RWPE2 (cell line): ENCODE results near the gene WWC2.

Experiments used
- ATAC-seq: fragments of 200-7000 bp; cut with Tn5 transposase; 3 replicates; pipeline ENCODE4 v1.9.1; 2021; ENCODE audit warnings: low read depth
- DNase-seq: peaks from one replicate; pipeline ENCODE4 v3.0.0-alpha.2; 2020; ENCODE audit warnings: low spot score
- H3K27ac ChIP-seq: fragments of 450-650 bp; 2 replicates; pipeline ENCODE4 v1.5.1; 2017; ENCODE audit warnings: mild to moderate bottlenecking; ENCODE audit not compliant: poor library complexity, severe bottlenecking
- H3K27me3 ChIP-seq: fragments of 250-450 bp; sonication (Bioruptor Pico); 2 replicates; pipeline ENCODE4 v1.5.1; 2021; ENCODE audit warnings: mild to moderate bottlenecking, moderate library complexity; ENCODE audit not compliant: insufficient read depth, poor library complexity, severe bottlenecking
- H3K36me3 ChIP-seq: fragments of 250-450 bp; sonication (Bioruptor Pico); 2 replicates; pipeline ENCODE4 v1.5.1; 2020; ENCODE audit warnings: low read depth, mild to moderate bottlenecking, moderate library complexity
- H3K4me1 ChIP-seq: fragments of 250-450 bp; sonication (Bioruptor Pico); 2 replicates; pipeline ENCODE4 v1.5.1; 2021; ENCODE audit warnings: mild to moderate bottlenecking, moderate library complexity; ENCODE audit not compliant: insufficient read depth, poor library complexity, severe bottlenecking
- H3K4me3 ChIP-seq: fragments of 250-450 bp; sonication (Bioruptor Pico); 2 replicates; pipeline ENCODE4 v1.5.1; 2021; ENCODE audit warnings: mild to moderate bottlenecking, moderate library complexity; ENCODE audit not compliant: severe bottlenecking
- H3K9me3 ChIP-seq: fragments of 250-450 bp; sonication (Bioruptor Pico); 2 replicates; pipeline ENCODE4 v1.5.1; 2021; ENCODE audit warnings: mild to moderate bottlenecking, moderate library complexity; ENCODE audit not compliant: severe bottlenecking
- TF ChIP-seq, protein P1 (sequence below): fragments of 450-650 bp; IDR thresholded peaks from one replicate; pipeline ENCODE4 v1.5.1; 2017; ENCODE audit warnings: mild to moderate bottlenecking, moderate library complexity; ENCODE audit not compliant: poor library complexity, severe bottlenecking

WWC2 gene

DNA sequence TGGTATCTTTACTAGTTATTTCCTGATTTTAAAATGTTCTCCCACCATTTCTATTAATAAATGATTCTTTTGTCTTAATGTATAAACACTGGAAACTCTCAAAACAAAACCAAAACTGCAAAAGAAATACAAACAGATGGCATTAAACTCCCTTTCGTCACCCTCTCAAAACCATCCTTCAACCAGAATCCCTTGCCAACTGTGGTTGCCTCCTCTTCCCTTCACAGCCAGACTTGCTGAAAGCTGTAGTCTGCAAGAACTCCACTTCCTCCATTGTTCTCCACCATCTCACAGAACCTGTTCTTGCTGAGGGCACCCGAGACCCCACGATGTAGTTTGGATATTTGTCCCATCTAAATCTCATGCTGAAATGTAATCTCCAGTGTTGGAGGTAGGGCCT, 96.5 kb downstream of the WWC2 start:
- ATAC-seq (no peak), DNase-seq (no peak)
- Histone ChIP-seq H3K27me3 (no peaks in the 10 kb centered on the region), H3K36me3 (peaks cover 8% of the 10 kb centered on the region), H3K9me3 (no peaks in the 10 kb centered on the region), H3K4me3 (no peak overlapping the region), H3K27ac (no peak overlapping the region), H3K4me1 (peaks cover 8% of the 10 kb centered on the region)
- TF ChIP-seq, protein P1, sequence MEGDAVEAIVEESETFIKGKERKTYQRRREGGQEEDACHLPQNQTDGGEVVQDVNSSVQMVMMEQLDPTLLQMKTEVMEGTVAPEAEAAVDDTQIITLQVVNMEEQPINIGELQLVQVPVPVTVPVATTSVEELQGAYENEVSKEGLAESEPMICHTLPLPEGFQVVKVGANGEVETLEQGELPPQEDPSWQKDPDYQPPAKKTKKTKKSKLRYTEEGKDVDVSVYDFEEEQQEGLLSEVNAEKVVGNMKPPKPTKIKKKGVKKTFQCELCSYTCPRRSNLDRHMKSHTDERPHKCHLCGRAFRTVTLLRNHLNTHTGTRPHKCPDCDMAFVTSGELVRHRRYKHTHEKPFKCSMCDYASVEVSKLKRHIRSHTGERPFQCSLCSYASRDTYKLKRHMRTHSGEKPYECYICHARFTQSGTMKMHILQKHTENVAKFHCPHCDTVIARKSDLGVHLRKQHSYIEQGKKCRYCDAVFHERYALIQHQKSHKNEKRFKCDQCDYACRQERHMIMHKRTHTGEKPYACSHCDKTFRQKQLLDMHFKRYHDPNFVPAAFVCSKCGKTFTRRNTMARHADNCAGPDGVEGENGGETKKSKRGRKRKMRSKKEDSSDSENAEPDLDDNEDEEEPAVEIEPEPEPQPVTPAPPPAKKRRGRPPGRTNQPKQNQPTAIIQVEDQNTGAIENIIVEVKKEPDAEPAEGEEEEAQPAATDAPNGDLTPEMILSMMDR, result no peak

DNA sequence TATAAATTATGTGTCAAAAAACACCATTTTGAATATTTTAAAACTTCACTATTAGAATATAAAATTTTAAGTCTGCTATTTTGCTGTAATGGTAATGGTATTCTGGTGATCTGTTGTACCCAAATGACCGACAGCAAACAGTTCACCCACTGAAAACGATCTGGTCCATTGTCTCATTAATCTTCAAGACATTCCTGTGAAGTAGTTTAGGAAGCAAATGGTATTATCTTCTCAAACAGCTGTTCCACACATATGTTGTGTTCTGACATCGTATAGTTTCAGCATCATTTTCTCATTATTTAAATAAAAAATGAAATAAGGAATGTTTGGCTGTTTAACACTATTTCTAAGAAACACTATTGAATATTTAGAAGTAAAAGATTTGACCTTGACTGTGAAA, 98.1 kb downstream of the WWC2 start:
- Histone ChIP-seq H3K4me1 (peaks cover 20% of the 10 kb centered on the region), H3K9me3 (no peaks in the 10 kb centered on the region), H3K36me3 (peaks cover 8% of the 10 kb centered on the region), H3K4me3 (no peak overlapping the region), H3K27me3 (no peaks in the 10 kb centered on the region), H3K27ac (no peak overlapping the region)
- ATAC-seq (no peak), DNase-seq (no peak)
- TF ChIP-seq, protein P1, result no peak

- DNase-seq, result no peak
- Histone ChIP-seq H3K4me1 (peaks cover 20% of the 10 kb centered on the region), H3K27me3 (no peaks in the 10 kb centered on the region), H3K36me3 (peaks cover 2% of the 10 kb centered on the region), H3K27ac (peak overlapping the region; percentile 13), H3K4me3 (no peak overlapping the region), H3K9me3 (no peaks in the 10 kb centered on the region)
- peak; percentile 67 for ATAC-seq
- TF ChIP-seq, protein P1, result no peak
Measured at GRCh38 chr4:183200453-183200852, 101.4 kb downstream of the WWC2 start.

- Histone ChIP-seq H3K4me1 (peaks cover 20% of the 10 kb centered on the region), H3K27me3 (no peaks in the 10 kb centered on the region), H3K27ac (peak overlapping the region; percentile 13), H3K9me3 (no peaks in the 10 kb centered on the region), H3K4me3 (no peak overlapping the region), H3K36me3 (no peaks in the 10 kb centered on the region; the same call in 1 of the 2 replicates)
- no peak for DNase-seq
- TF ChIP-seq, protein P1, result no peak
- peak; percentile 88 for ATAC-seq
Measured at GRCh38 chr4:183201331-183201730, 102.3 kb downstream of the WWC2 start.

- no peaks in the 10 kb centered on the region for H3K27me3 ChIP-seq
- H3K4me3 ChIP-seq, result no peak overlapping the region
- H3K4me1 ChIP-seq, result peaks cover 20% of the 10 kb centered on the region
- no peak for DNase-seq
- H3K9me3 ChIP-seq, result no peaks in the 10 kb centered on the region
- no peak for ATAC-seq
- TF ChIP-seq, protein P1, result no peak
- no peak overlapping the region for H3K27ac ChIP-seq
- no peaks in the 10 kb centered on the region for H3K36me3 ChIP-seq
Measured at GRCh38 chr4:183202523-183202922, 103.5 kb downstream of the WWC2 start.
